HG03139 (cell line): ENCODE measurements around the gene MBP.

Experiments
- ATAC-seq: cut with Tn5 transposase; IDR thresholded peaks from one replicate; pipeline ENCODE4 v1.9.1; 2021; ENCODE audit not compliant: unreplicated experiment

Gene MBP

DNA sequence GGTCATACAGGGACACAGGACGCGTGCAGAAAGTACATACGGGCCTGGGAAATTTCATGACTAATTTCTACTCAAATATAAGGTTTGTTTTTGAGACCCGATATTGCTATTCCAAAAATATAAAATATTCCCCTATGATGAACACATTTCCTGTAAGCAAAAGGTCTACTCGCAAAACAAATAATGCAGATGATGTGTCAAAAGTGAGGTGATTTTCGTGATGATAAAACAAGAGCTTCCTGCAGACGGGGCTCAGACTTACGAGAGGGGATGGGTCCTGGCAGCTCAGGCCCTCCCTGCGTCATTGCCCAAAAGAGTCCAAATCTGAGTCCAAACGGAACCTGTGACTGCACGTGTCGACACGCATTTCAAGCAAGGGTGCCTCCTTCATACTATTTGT, 62.7 kb downstream of the MBP start:
- no peak for ATAC-seq

DNA sequence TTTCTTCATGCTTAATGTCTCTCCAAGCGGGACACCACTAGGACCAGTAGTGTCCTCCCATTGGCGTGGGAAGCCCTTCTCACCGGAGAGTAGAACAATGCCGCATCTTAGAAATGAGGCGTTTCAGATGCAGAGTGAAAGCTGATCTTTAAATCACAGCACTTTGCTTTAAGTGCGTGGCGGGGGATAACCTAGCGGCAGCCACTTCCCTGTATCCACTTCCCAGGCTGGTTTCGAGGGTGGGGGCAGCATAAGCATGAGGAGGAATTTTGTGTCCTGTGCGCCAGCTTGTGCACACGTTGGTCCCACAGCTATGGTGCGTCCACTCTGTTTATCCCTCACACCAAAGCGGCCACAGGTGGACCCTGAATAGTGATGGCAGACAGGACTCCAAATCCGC, 63.1 kb downstream of the MBP start:
- no peak for ATAC-seq

DNA sequence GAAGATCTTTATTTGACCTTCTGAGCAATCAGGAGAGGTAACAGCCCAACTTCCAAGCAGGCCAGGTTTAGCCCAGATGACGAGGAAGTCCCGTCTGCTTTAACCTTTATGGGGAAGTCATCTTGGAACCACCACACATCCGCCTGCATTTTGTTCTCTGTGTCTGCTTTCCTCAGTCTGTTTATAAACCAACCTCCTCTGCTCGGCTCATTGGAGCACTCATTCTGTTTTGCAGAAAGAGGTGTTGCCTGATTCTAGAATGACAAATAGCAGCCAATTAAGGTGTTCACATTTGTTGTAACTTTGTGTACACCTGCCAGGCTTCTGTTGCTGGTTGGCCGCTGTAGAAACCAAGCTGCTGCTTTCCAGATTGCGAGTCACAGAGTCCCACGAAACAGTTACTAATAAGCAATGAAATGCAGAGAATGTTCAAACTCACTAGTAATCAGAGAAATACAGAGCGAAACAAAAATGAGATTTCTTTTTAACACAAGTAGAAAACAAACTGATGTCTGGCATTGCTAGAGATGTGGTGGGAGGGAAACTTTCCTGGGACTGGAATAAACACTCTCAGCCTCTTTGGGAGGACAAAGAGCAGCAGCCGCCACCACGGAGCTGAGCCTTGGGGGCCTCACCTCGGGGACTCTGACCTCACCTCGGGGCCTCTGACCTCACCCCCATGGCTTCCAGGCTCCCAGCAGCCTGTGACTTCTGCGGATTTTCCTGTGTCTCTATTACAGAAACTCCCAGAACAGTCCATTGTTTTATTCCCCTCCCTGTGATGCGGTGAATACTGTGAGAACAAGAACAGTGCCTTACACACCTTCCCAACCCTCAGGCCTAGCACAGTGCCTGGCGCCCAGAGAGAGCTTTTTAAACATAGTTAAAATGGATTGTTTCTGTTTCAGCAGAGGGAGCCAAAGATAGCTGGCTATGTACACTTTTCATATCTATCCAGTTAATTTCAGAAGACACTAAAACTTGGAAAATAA, 64.0 kb downstream of the MBP start:
- peak; percentile 28 for ATAC-seq

DNA sequence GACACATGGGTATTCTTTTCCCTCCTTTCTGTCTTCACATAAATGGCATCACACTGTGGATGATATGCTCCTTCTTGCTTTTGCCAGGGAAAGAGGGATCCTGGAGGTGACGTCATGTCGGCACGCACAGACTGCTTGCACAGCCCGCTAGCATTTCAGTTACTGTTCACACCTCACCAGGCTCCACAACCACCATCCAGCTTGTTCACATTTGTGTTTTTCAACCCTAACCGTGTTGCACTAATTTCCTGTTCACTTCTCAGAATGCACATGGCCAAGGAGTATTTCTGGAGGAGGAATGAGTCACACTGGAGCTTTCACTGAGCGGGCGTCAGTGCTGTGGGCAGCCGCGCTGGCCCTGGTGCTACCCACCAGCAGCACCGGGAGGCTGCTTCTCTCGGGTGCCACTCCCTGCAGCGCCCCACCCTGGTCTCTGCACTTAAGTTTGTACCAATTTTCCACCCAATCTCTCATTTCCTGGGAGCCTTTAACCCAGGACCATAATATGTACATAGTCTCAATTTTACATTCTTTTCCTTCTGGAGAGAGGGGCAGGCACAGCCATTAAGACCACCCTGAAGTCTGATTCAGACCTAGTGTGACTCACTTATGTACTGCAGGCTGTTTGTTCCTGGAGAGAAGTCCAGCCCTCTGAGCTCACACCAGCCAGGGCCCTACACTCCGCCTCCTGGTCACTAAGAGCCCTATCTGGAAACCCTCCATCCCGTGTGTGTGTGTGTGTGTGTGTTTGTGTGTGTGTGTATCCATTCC, 65.1 kb downstream of the MBP start:
- ATAC-seq = no peak

DNA sequence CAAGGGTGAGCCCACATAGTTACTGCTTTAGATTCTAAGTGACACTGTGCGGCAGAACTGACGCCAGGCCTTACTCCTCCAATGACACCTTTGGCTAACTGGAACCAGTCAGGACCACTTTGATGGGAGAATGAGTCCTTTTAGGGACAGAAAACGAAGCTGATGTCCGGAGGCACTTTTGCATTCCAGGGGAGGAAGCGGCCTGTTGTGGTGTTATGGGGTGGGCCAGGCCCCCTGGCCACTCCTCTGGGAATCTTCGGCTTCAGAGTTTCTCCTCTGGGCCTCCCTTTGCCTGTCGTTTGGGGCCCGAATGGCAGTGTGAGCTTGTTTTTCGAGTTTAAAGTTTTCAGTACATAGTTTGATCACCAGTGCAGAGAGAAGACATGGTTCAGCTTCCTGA, 65.9 kb downstream of the MBP start:
- no peak for ATAC-seq

DNA sequence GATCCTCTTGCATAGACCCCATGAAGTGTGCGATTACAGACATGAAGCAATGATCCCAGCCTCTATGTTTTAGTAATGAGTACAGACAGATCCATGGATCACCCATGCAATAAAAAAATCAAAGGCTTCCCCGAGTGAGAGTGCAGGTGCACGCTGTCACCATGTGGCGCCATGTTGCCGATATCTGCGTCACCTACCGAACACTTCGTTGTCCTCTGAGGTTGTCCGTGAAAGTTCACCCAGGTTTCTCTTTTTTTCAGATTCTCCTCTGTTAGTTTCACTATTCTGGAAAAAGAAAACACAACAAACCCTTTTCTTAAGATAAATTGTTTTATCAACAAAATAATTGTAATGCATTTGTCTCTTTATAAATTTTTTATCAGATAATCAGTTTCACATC, 66.5 kb downstream of the MBP start:
- no peak for ATAC-seq

DNA sequence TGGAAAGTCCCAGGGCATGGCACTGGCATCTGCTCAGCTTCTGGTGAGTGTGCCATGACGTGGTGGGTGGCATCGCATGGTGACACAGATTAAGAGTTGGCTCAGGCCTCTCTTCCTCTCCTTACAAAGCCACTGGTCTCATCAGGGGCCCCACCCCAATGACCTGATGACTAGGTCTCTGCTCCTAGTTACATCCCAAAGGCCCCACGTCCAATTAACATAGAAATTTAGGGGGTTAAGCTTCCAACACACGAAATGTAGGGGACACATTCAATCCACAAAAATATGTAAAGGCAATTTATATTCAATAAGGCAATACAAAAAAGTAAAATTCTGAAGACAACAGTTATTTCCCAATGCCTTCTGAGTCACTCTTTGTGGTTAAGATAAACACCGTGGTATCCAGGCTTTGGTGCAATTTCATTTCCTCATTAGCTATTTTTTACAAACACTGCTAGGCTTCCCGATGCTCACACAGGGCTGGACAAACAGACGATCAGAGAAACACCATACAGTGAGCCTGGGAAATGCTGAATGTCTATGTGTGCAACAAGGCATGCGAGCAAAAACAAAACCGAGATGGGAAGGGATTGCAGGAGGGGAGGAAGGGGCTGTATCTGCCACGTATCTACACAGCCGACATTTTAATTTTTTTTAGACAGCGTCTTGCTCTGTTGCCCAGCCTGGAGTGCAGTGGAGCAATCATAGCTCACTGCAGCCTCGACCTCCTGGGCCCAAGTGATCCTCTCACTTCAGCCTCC, 67.2 kb downstream of the MBP start:
- no peak for ATAC-seq

DNA sequence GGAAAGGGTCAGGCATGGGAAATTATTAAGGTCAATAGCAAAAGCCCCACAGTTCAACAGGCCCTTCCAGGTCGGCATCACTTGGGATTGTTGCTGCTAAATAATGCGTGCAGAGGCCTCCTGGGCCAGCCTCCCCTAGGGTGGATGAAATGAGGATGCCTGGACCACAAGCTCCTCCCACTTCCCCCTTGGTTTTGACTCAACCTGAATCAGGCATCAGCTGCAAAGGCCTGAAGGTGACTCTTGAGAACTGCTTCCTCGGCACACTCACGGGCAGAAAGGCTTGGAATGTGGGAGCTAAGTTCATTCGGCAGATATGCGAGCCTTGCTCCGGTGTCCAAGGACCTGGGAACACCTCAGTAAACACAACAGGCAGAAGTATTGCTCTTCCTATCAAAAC, 69.3 kb downstream of the MBP start:
- peak; percentile 44 for ATAC-seq

DNA sequence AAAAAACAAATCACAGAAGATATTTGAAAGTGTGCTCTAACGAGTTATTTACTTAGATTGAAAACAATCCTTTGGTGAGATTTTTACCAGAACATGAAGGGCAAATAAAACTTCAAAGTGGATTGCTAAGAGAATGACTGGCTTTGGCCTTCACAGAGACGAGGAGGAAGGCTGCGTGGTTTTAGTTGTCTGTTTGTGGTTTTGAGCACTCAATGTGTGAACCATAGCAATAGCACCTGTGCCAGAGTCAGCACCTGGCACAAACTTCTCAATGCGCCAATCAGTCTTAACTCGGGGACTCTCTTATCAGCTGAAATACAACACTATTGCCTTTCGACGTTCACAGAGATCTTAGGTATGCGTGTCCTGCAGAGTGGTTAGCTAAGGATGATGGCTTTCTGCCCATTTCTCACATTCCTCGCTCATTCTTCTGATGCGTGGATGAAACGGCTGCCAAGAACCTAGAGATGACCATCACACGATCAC, 70.0 kb downstream of the MBP start:
- ATAC-seq = peak; percentile 46

DNA sequence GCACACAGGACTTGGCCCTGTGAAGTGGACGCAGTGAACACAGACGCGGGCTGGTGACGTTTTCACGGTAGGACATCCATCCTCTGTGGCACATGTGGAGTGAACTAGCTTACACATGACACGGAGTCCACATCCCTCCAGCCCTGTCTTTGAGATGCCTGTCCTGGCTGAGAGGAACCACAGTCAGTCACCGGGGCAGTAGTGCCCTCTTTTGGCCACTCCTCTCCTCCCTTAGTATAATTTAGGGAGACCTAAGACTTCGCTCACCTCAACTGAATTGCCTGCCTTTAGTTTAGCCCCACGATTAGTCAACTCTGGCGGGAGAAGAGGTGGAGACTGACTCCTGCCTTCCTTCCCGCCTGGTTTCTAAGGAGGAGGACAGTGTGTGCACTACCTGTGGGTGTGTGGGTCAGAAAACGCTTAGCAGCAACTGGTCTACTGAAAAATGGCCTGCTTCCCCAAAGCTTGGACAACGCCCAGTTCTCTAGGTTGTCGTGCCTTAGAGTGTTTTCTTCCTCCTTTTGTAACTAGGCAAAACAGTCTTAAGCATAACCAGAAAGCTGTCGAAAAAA, 70.6 kb downstream of the MBP start:
- ATAC-seq = peak; percentile 33

DNA sequence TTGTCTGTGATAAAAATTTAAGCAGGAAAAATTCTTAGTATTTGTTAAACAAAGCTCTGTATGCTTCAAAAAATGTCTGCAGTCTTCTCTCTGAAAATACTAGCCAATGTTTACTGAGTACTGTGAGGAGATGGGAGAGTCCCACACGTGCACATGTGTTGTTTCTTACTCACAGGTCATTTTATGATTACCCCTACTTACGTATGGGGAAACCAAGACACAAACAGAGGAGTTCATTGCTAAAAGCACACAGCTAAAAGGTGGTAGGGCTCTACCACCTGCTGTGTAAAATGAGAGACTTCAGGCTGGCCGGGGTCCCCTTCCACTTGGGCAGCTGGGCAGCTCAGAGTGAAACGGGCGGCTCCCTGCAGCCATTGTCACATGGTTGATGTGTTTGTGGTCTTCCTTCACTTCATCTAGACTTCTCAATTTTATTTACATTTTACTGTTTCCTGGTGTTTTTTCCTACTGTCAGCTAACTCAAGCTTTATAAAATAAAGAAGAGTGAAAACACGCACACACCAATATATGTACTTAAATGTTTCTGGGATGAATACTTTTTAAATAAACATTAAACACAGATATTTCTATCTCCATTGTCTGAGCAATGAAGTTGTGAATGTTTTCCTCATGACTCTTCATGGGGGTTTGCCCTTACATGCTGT, 71.2 kb downstream of the MBP start:
- ATAC-seq = no peak

DNA sequence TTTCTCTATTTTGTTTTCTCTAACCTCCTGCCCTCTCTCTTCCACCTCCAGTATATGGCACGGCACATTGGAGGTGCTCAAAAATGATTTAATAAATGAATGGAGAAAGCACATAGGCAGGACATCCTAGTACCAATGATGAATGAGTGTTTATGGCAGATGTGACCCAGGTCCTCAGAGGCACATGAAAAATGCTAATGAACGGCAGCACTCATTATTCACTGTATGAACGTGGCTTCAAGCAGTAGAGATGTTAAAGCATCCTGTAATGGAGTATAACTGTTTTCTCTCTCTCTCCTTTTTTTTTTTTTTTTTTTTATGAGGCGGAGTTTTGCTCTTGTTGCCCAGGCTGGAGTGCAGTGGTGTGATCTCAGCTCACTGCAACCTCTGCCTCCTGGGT, 72.4 kb downstream of the MBP start:
- ATAC-seq = no peak

DNA sequence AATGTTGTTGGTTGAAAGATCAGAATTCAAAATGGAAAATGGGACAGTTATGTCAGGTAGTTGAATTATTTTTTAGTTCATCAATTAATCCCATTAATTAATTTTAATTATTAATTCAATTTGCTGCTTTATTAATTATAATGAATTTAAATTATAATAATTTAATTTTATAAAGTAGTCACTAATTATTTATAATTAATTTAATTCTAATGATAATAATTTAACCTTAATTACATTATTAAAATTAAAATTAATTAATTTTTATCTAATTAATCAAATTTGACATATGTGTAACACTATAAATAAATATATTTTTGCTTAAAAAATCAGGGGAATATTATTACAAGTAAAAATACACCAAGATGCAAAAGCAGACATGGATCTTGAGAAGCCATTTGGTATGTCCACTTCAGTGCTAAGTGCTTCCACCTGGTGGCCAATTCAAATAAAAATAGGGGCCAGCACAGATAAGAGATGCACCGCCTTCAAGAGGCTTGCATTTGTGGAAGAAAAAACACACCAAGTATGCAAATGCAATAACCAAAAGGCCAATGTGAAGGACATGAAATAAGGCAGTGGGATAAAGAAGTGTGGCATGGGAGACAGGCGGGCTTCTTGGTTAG, 73.2 kb downstream of the MBP start:
- no peak for ATAC-seq

DNA sequence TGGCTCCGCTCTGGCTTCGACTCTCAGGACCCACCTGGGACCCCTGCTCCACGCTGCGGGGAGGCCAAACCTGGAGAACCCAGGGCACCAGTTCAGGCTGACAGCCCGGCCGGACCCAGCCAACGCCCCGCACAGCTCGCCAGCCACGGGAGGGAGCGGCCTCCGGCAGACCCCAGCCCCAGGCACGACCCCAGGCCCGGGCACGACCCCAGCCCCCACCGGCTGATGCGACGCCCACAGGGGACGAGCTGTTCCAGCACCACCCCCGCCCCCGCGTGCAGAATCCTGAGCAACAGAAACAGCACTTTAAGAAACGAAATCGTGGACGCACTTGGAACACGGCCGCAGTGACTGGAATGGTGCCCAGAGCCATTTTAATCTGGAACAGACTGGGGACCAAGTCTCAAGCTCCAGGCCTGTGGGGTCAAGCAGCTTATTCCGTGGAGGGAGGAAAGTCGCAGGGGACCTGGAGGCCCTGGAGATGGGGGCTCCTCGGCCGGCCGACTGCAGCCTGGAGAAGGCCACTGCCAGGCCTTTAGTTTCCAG, 74.2 kb downstream of the MBP start:
- no peak for ATAC-seq

DNA sequence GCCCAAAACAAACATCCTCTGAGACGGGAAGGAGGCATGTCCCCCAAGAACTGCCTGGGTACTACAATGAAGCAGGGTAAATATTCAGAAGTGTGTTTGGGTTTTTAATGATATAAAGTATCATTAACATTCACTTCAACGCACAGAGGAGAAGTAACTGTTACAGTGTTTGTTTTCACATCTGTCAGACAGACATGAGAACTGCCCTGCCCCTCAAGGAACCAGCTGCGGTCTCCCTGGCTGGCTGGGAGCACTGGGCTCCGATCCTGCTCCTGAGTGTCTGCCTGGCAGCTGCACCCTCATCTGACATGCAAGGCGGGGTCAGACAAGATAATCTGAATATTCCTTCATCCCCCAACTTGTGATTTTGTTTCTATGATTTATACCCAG, 75.6 kb downstream of the MBP start:
- no peak for ATAC-seq

DNA sequence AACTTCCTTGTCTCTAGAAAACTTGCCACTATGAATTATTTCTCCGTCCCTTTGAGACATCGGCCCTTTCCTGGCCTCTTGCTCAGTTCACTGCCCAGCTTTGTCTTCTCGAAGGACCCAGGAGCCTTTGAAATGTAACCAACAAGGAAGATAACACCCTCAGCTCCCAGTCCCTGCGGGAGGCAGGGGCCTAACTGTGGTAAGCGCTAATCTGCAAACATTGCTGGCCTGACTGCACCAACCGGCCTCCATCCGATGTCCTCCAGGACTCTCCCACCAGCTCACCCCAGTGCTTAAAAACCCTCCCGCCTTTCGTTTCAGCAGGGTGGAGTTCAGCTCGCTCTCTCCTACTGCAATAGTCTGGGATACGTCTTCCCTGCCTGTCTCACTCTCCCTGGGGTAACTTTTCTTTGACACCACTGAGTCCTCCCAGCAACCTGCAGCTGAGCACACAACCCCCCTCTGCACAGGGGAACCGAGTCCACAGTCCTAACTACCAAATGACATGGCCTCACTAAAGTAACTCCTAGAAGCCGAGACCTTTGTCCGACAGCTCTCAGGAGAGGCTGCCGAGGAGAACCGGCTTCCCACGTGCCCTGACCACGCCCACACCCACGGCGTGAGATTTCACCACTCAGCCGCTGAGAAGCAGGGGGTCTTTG, 76.1 kb downstream of the MBP start:
- no peak for ATAC-seq

DNA sequence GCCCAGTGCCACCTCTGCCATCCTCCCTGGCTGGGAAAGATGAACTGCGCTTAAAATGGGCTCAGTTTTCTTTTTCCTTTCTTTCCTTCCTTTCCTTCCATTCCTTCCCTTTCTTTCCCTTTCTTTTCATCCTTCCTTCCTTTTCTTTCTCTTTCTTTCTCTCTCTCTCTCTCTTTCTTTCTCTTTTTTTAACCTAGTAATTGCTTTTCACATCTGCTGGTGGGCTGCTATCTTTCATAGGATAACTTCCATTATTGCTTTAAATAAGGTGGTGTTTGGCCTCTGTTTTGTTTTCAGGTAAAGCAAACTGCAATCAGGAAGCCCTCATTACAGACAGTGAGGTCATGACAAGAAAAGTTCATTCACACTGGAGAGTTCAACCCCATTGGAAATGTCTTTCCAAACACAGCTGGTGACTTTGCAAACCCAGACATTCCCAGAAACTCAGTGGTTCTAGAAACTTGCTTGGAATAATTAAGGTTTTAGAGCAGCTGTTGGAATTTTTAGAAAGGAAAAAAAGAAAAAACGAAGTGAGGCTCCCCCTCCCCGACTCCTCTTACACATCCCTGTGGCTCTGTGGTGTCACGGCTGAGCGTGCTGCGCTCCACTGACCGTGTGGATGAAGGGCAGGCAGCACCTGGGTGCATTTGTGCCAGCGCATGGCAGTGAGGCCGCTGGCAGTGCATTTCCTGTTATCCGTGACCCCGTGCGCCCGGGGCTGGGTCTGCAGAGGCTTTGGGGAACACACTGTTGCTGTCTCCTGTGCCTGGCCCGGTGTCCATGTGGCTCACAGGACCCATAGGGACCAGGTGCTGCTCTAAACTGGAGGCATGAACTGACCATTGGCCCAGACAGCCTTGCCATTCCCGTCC, 76.9 kb downstream of the MBP start:
- ATAC-seq = no peak
